CD14-positive monocyte (primary cell): ENCODE measurements around the gene TMEM35B. TPM values are rescaled to one million over a fixed set of nuclear protein-coding genes. Genes with fewer than 3 reads are reported as not detected.

ENCODE experiments used
- DNase-seq, 3 donors: peaks; one replicate each; pipeline ENCODE4 v3.0.0-alpha.2; 2011 to 2022
- H2AFZ ChIP-seq: 2 replicates; pipeline ENCODE4 v1.6.0; 2012; ENCODE audit warnings: mild to moderate bottlenecking, low read depth, low read length, inconsistent platforms; ENCODE audit not compliant: insufficient read depth, poor library complexity, severe bottlenecking
- H3K27ac ChIP-seq, 2 donors: 1 replicate in 1 of 2; 2 replicates in 1 of 2; pipeline ENCODE4 v1.5.1; 2012 to 2013; ENCODE audit warnings: low read length in 2 of 2, control low read depth in 1 of 2, inconsistent platforms in 1 of 2, low read depth in 1 of 2, mild to moderate bottlenecking in 1 of 2
- H3K27me3 ChIP-seq, 2 donors: one replicate each; pipeline versions ENCODE4 v1.6.0 to v1.6.1; 2011 to 2013; ENCODE audit warnings: low read length in 2 of 2; ENCODE audit not compliant: control insufficient read depth in 2 of 2, insufficient read depth in 2 of 2
- H3K36me3 ChIP-seq, 2 donors: replicated peaks in 1 of 2; 1 replicate in 1 of 2; 2 replicates in 1 of 2; pipeline versions ENCODE4 v1.5.1 to v1.6.1; 2012 to 2013; ENCODE audit warnings: low read length in 2 of 2, control low read depth in 1 of 2, inconsistent platforms in 1 of 2, mild to moderate bottlenecking in 1 of 2; ENCODE audit not compliant: insufficient read depth in 2 of 2, control insufficient read depth in 1 of 2
- H3K4me1 ChIP-seq, 2 donors: 1 replicate in 1 of 2; 2 replicates in 1 of 2; pipeline versions ENCODE4 v1.5.1 to v1.6.1; 2012 to 2013; ENCODE audit warnings: low read length in 2 of 2, control low read depth in 1 of 2, inconsistent platforms in 1 of 2, mild to moderate bottlenecking in 1 of 2, moderate library complexity in 1 of 2; ENCODE audit not compliant: insufficient read depth in 2 of 2, control insufficient read depth in 1 of 2
- H3K4me2 ChIP-seq: replicated peaks from 2 replicates; pipeline ENCODE3; 2012; ENCODE audit warnings: low read length, moderate library complexity, mild to moderate bottlenecking; ENCODE audit not compliant: poor library complexity, severe bottlenecking; ENCODE audit errors: extremely low read depth
- H3K4me3 ChIP-seq, 3 experiments: fragments of 200-600 bp in 1 of 3; sonication (generic) in 1 of 3; replicated peaks in 1 of 3; 1 replicate in 2 of 3; 2 replicates in 1 of 3; pipeline ENCODE4 v1.5.1; 2011 to 2013; ENCODE audit warnings: low read length in 3 of 3, mild to moderate bottlenecking in 3 of 3, control low read depth in 2 of 3, low read depth in 2 of 3, inconsistent platforms in 1 of 3, moderate library complexity in 1 of 3
- H3K79me2 ChIP-seq: 2 replicates; pipeline ENCODE4 v1.6.0; 2012; ENCODE audit warnings: mild to moderate bottlenecking, control low read depth, inconsistent platforms, low read length, moderate library complexity; ENCODE audit not compliant: insufficient read depth
- H3K9ac ChIP-seq: 2 replicates; pipeline ENCODE4 v1.6.0; 2017; ENCODE audit warnings: low read length, mild to moderate bottlenecking; ENCODE audit not compliant: insufficient read depth, poor library complexity, severe bottlenecking
- H3K9me3 ChIP-seq, 2 donors: replicated peaks in 1 of 2; 1 replicate in 1 of 2; 2 replicates in 1 of 2; pipeline versions ENCODE4 v1.5.1 to v1.6.1; 2012 to 2013; ENCODE audit warnings: low read length in 2 of 2, control low read depth in 1 of 2; ENCODE audit not compliant: control insufficient read depth in 1 of 2, insufficient read depth in 1 of 2
- H4K20me1 ChIP-seq: 2 replicates; pipeline ENCODE4 v1.6.0; 2012; ENCODE audit warnings: mild to moderate bottlenecking, low read length, control low read depth, moderate library complexity; ENCODE audit not compliant: insufficient read depth
- H3K27ac Mint-ChIP-seq, 7 donors: one replicate each; pipeline ENCODE4 v1.8.0; 2020; ENCODE audit warnings: mild to moderate bottlenecking in 7 of 7, mixed read lengths in 7 of 7, moderate library complexity in 6 of 7, inconsistent platforms in 2 of 7
- H3K27me3 Mint-ChIP-seq, 3 donors: one replicate each; pipeline ENCODE4 v1.8.0; 2021 to 2022; ENCODE audit warnings: low read depth in 3 of 3, mild to moderate bottlenecking in 3 of 3, mixed read lengths in 3 of 3, moderate library complexity in 3 of 3, inconsistent platforms in 1 of 3
- H3K36me3 Mint-ChIP-seq, 2 donors: one replicate each; pipeline ENCODE4 v1.8.0; 2020; ENCODE audit warnings: mixed read lengths in 2 of 2, inconsistent platforms in 1 of 2, mild to moderate bottlenecking in 1 of 2
- H3K4me1 Mint-ChIP-seq: one replicate; pipeline ENCODE4 v1.8.0; 2020; ENCODE audit warnings: mild to moderate bottlenecking, mixed read lengths
- H3K4me3 Mint-ChIP-seq, 2 donors: one replicate each; pipeline ENCODE4 v1.8.0; 2020; ENCODE audit warnings: mild to moderate bottlenecking in 2 of 2, mixed read lengths in 2 of 2, moderate library complexity in 1 of 2
- H3K9me3 Mint-ChIP-seq, 7 donors: one replicate each; pipeline ENCODE4 v1.8.0; 2020 to 2022; ENCODE audit warnings: mixed read lengths in 7 of 7, mild to moderate bottlenecking in 6 of 7, moderate library complexity in 6 of 7, inconsistent platforms in 2 of 7
- WGBS: methylation state at CpG from one replicate; pipeline ENCODE4 v1.1.5; 2013; ENCODE audit warnings: missing lambda C conversion rate; ENCODE audit not compliant: insufficient coverage; 5-methylcytosine and 5-hydroxymethylcytosine counted together
- intact Hi-C, 2 donors: fragments of 100-400 bp; cut with micrococcal nuclease; formaldehyde crosslinking; loops; one replicate each; pipeline versions ENCODE4 v1.15.0 to v1.15.1; 2023
- polyA plus RNA-seq, 3 donors: library from polyadenylated mRNA; depleted of rRNA in 1 of 3; unstranded in 2 of 3; stranded (reverse) in 1 of 3; fragments of 300-500 nt in 2 of 3; fragments of >200 nt in 1 of 3; fragmentation: Illumina TruSeq in 2 of 3; gene quantifications; 1 replicate in 2 of 3; 2 replicates in 1 of 3; pipeline ENCODE4 v1.2.3, GENCODE V29; 2012 to 2021
- TF ChIP-seq, protein P1 (sequence below): fragments of 200-600 bp; IDR thresholded peaks from one replicate; pipeline ENCODE4 v1.8.0; 2022; ENCODE audit warnings: antibody characterized with exemption, mild to moderate bottlenecking

TMEM35B gene
- polyA plus RNA-seq, 3 donors: 33.6 to 128 (median 102) TPM

GRCh38 chr1:34975771-34976170 is 9.4 kb downstream of the TMEM35B start:
- Histone ChIP-seq H3K27me3 (no peaks in the 10 kb centered on the region), H4K20me1 (no peaks in the 10 kb centered on the region), H2AFZ (no peak overlapping the region), H3K4me2 (no peak overlapping the region), H3K36me3 (peaks cover 0 to 4% of the 10 kb centered on the region in 2 donors), H3K9ac (no peak overlapping the region), H3K4me3 (no peak overlapping the region), H3K9me3 (no peaks in the 10 kb centered on the region), H3K79me2 (no peaks in the 10 kb centered on the region), H3K27ac (no peak overlapping the region), H3K4me1 (no peaks in the 10 kb centered on the region)
- H3K4me1 Mint-ChIP-seq: peaks cover 2% of the 10 kb centered on the region
- H3K4me3 Mint-ChIP-seq: no peak overlapping the region
- 96% methylated on average over 3 of the region's 6 CpGs for WGBS
- TF ChIP-seq, protein P1, sequence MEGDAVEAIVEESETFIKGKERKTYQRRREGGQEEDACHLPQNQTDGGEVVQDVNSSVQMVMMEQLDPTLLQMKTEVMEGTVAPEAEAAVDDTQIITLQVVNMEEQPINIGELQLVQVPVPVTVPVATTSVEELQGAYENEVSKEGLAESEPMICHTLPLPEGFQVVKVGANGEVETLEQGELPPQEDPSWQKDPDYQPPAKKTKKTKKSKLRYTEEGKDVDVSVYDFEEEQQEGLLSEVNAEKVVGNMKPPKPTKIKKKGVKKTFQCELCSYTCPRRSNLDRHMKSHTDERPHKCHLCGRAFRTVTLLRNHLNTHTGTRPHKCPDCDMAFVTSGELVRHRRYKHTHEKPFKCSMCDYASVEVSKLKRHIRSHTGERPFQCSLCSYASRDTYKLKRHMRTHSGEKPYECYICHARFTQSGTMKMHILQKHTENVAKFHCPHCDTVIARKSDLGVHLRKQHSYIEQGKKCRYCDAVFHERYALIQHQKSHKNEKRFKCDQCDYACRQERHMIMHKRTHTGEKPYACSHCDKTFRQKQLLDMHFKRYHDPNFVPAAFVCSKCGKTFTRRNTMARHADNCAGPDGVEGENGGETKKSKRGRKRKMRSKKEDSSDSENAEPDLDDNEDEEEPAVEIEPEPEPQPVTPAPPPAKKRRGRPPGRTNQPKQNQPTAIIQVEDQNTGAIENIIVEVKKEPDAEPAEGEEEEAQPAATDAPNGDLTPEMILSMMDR: no peak
- H3K36me3 Mint-ChIP-seq: peaks cover 3 to 16% of the 10 kb centered on the region in 2 donors
- peaks cover 0 to 2% (median 0%) of the 10 kb centered on the region in 7 donors for H3K9me3 Mint-ChIP-seq
- intact Hi-C loops: no loop called here
- H3K27me3 Mint-ChIP-seq: peaks cover 1 to 5% (median 4%) of the 10 kb centered on the region in 3 donors
- H3K27ac Mint-ChIP-seq: peak overlapping the region in 2 of 7 donors; percentile 10 to 62
- peak in 2 of 3 donors; percentile 4 to 11 for DNase-seq

- H3K27me3 Mint-ChIP-seq: peaks cover 1 to 5% (median 4%) of the 10 kb centered on the region in 3 donors
- no peak overlapping the region for H3K9ac ChIP-seq
- intact Hi-C loops: no loop called here
- no peak overlapping the region for H3K4me3 Mint-ChIP-seq
- peaks cover 0 to 2% (median 0%) of the 10 kb centered on the region in 7 donors for H3K9me3 Mint-ChIP-seq
- no peak for DNase-seq
- H3K79me2 ChIP-seq: no peaks in the 10 kb centered on the region
- TF ChIP-seq, protein P1: no peak
- no peak overlapping the region for H3K27ac Mint-ChIP-seq
- no peak overlapping the region for H3K4me3 ChIP-seq
- peaks cover 3 to 16% of the 10 kb centered on the region in 2 donors for H3K36me3 Mint-ChIP-seq
- no peaks in the 10 kb centered on the region for H3K9me3 ChIP-seq
- H3K4me2 ChIP-seq: no peak overlapping the region
- no peaks in the 10 kb centered on the region for H3K4me1 ChIP-seq
- 100% methylated on average over 2 of the region's 3 CpGs for WGBS
- peaks cover 2% of the 10 kb centered on the region for H3K4me1 Mint-ChIP-seq
- no peaks in the 10 kb centered on the region for H4K20me1 ChIP-seq
- no peak overlapping the region for H3K27ac ChIP-seq
- H3K36me3 ChIP-seq: no peaks in the 10 kb centered on the region
- H3K27me3 ChIP-seq: no peaks in the 10 kb centered on the region
- H2AFZ ChIP-seq: no peak overlapping the region
Observed at GRCh38 chr1:34975338-34975737, 9.8 kb downstream of the TMEM35B start.
